Measurements from ENCODE around the gene JAG2.

DNA sequence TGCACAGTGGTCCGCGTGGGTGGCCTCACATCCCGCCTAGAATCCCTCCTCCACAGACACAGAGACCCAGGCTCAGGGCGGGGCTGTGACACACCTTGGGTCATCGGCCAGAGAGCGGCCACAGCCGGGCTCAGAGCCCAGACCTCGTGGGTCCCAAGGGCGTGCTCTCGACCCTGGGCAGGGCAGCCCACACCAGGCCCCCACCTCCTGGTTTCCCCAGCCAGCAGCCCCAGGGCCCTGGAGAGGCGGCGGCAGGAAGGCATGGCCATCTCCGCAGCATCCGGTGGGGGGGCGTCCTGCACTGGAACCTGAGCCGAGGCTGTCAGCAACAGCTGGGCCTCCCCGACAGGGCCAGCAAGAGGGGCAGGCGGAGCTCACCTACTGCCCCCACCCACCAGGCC lies 15.2 kb downstream of the JAG2 start:
- TF ChIP-seq POLR2AphosphoS5 (IDR thresholded peaks at IDR 0.05; ENCODE audit: low read depth, low read length) (no peak), YY1 (IDR thresholded peaks at IDR 0.05; ENCODE audit: extremely low read depth, insufficient replicate concordance, low read depth, low read length) (no peak), ZNF274 (IDR thresholded peaks at IDR 0.05; ENCODE audit: low read depth, low read length) (no peak), JUND (IDR thresholded peaks at IDR 0.05) (no peak), SP1 (IDR thresholded peaks at IDR 0.05; ENCODE audit: low read depth) (no peak)
- TF ChIP-seq, protein P1, sequence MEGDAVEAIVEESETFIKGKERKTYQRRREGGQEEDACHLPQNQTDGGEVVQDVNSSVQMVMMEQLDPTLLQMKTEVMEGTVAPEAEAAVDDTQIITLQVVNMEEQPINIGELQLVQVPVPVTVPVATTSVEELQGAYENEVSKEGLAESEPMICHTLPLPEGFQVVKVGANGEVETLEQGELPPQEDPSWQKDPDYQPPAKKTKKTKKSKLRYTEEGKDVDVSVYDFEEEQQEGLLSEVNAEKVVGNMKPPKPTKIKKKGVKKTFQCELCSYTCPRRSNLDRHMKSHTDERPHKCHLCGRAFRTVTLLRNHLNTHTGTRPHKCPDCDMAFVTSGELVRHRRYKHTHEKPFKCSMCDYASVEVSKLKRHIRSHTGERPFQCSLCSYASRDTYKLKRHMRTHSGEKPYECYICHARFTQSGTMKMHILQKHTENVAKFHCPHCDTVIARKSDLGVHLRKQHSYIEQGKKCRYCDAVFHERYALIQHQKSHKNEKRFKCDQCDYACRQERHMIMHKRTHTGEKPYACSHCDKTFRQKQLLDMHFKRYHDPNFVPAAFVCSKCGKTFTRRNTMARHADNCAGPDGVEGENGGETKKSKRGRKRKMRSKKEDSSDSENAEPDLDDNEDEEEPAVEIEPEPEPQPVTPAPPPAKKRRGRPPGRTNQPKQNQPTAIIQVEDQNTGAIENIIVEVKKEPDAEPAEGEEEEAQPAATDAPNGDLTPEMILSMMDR (IDR thresholded peaks at IDR 0.05 in 2 of 3, conservative IDR thresholded peaks at IDR 0.05 in 1 of 3; ENCODE audit: borderline replicate concordance in 1 of 3, insufficient read depth in 1 of 3, low read depth in 2 of 3, low read length in 2 of 3) = no peak
- TF ChIP-seq, protein P2, sequence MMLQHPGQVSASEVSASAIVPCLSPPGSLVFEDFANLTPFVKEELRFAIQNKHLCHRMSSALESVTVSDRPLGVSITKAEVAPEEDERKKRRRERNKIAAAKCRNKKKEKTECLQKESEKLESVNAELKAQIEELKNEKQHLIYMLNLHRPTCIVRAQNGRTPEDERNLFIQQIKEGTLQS (IDR thresholded peaks at IDR 0.05) = no peak
